Right atrium auricular region (tissue), 2 donors: ENCODE results near the gene BANF1. TPM values are rescaled to one million over a fixed set of nuclear protein-coding genes. Genes with fewer than 3 reads are reported as not detected.

Experiments
- DNase-seq: peaks from one replicate; pipeline ENCODE4 v3.0.0-alpha.2; 2019; ENCODE audit warnings: low spot score
- H3K27ac ChIP-seq, 2 donors: fragments of 200-600 bp; sonication (generic); 1 replicate in 1 of 2; 2 replicates in 1 of 2; pipeline ENCODE4 v1.5.1; 2016 to 2019
- H3K27me3 ChIP-seq, 2 donors: fragments of 200-600 bp; sonication (generic); one replicate each; pipeline versions ENCODE4 v1.5.1 to v1.6.0; 2017 to 2019
- H3K36me3 ChIP-seq: fragments of 200-600 bp; sonication (generic); one replicate; pipeline ENCODE4 v1.5.1; 2016
- H3K4me1 ChIP-seq, 2 donors: fragments of 200-600 bp; sonication (generic); one replicate each; pipeline versions ENCODE4 v1.5.1 to v1.6.0; 2017 to 2019
- H3K4me3 ChIP-seq, 2 donors: fragments of 200-600 bp; sonication (generic); 1 replicate in 1 of 2; 2 replicates in 1 of 2; pipeline ENCODE4 v1.5.1; 2017 to 2019; ENCODE audit warnings: mild to moderate bottlenecking in 1 of 2, moderate library complexity in 1 of 2
- H3K9me3 ChIP-seq, 2 donors: fragments of 200-600 bp; sonication (generic); one replicate each; pipeline ENCODE4 v1.5.1; 2019
- CTCF ChIP-seq, 2 donors: fragments of 200-600 bp; sonication (generic); IDR thresholded peaks; one replicate each; pipeline ENCODE4 v1.5.1; 2019; ENCODE audit warnings: antibody characterized with exemption in 2 of 2
- total RNA-seq, 2 donors: library from RNA; depleted of rRNA; stranded (reverse); fragments of >200 nt; gene quantifications; one replicate each; pipeline ENCODE4 v1.1.0, GENCODE V29; 2016

The BANF1 gene
- total RNA-seq, 2 donors from 2014 or later = 66.6 to 85.5 TPM

- no peak for TF ChIP-seq CTCF (IDR thresholded peaks at IDR 0.05)
- no peaks in the 10 kb centered on the region for H3K27me3 ChIP-seq
- H3K4me1 ChIP-seq = peaks cover 3 to 13% of the 10 kb centered on the region in 2 donors
- H3K27ac ChIP-seq = no peak overlapping the region
- H3K36me3 ChIP-seq = no peaks in the 10 kb centered on the region
- H3K9me3 ChIP-seq = no peaks in the 10 kb centered on the region
- no peak for DNase-seq
- no peak overlapping the region for H3K4me3 ChIP-seq
Measured at GRCh38 chr11:66042227-66042995, 40.1 kb downstream of the BANF1 start.

DNA sequence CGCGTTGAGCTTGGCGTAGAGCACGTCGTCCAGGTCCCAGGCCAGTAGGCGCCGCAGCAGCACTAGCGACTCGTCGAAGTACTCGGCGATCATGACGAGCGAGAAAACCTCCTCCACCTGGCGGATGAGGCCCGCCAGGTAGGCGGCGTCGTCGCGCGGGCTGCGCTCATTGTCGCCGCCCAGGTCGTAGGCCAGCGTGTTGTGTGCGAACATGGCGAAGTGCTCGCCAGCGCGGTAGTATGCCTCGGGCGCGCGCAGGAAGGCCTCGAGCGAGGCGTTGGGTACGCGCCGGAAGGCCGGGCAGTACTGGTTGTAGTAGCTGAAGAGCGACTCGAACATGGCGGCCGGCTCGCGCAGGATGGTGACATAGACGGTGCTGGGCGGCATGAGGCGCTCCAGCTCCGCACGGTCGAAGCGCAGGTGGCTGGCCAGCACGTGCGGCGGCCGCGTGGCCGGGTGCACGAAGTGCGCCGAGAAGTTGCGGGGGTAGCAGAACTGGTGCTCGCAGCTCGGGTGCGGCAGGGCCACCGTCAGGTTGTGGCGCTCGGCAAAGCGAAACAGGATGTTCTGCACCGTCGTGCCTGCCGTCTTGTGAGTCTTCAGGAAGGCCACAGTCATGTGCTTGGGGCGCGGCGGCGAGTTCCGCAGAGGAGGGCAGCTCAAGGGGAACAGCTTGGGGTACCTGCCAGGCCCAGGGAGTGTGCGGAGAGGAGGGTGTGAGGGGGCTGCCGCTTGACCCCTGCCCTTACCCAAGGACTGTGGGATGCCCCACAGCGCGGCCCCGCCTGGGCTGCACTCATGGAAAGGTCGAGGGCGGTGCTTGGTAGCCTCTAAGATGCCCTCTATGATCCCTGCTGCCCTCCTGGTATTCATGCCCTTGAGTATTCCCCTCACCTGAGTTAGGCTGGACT is 40.9 kb downstream of the BANF1 start:
- Histone ChIP-seq H3K27me3 (no peaks in the 10 kb centered on the region), H3K27ac (no peak overlapping the region), H3K9me3 (no peaks in the 10 kb centered on the region), H3K4me3 (no peak overlapping the region), H3K36me3 (no peaks in the 10 kb centered on the region), H3K4me1 (peaks cover 3 to 18% of the 10 kb centered on the region in 2 donors)
- DNase-seq = no peak
- TF ChIP-seq CTCF (IDR thresholded peaks at IDR 0.05) = no peak

- DNase-seq = no peak
- H3K4me3 ChIP-seq = no peak overlapping the region
- H3K9me3 ChIP-seq = no peaks in the 10 kb centered on the region
- H3K36me3 ChIP-seq = no peaks in the 10 kb centered on the region
- no peak for TF ChIP-seq CTCF (IDR thresholded peaks at IDR 0.05)
- no peak overlapping the region for H3K27ac ChIP-seq
- H3K4me1 ChIP-seq = peaks cover 3 to 24% of the 10 kb centered on the region in 2 donors
- no peaks in the 10 kb centered on the region for H3K27me3 ChIP-seq
Measured at GRCh38 chr11:66044757-66045156, 42.5 kb downstream of the BANF1 start.

DNA sequence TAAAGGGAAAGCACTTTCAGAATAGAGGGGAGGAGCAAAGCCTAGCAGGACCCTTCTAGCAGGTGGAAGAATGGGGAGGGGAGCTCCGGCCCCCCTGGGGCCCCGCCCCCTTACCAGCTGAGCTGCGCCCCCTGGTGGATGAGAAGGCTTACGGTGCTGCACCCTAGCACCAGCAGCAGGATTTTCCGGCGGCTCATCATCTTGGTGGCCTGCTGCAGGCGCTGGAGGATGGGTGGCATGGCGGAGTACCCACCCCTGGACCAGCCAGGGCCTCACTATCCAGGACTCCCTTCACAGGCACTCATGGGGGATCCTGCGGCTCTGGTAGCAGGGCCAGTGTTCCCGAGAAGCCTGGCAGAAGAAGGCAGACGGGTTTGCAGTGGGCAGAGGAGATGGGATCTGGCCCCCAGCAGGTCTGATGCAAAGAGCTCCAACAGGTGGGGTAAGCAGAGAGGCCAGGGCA is 42.9 kb downstream of the BANF1 start:
- DNase-seq = peak; percentile 64
- Histone ChIP-seq H3K4me1 (peaks cover 3 to 24% of the 10 kb centered on the region in 2 donors), H3K27me3 (no peaks in the 10 kb centered on the region), H3K9me3 (no peaks in the 10 kb centered on the region), H3K36me3 (no peaks in the 10 kb centered on the region), H3K27ac (no peak overlapping the region), H3K4me3 (no peak overlapping the region)
- TF ChIP-seq CTCF (IDR thresholded peaks at IDR 0.05) = peak; percentile 80 to 92

- TF ChIP-seq CTCF (IDR thresholded peaks at IDR 0.05) = no peak
- no peaks in the 10 kb centered on the region for H3K27me3 ChIP-seq
- H3K27ac ChIP-seq = peak overlapping the region; percentile 56 to 80
- H3K4me1 ChIP-seq = peaks cover 3 to 34% of the 10 kb centered on the region in 2 donors
- no peak for DNase-seq
- no peak overlapping the region for H3K4me3 ChIP-seq
- no peaks in the 10 kb centered on the region for H3K9me3 ChIP-seq
- no peaks in the 10 kb centered on the region for H3K36me3 ChIP-seq
Measured at GRCh38 chr11:66046901-66047300, 44.6 kb downstream of the BANF1 start.
